HL-60 (cell line): ENCODE results near the gene NCBP2L.

Source experiments
- GABPA ChIP-seq: IDR thresholded peaks from 2 replicates; pipeline ENCODE4 v1.6.1; 2012; ENCODE audit warnings: low read depth
- POLR2AphosphoS5 ChIP-seq: IDR thresholded peaks from 2 replicates; pipeline ENCODE4 v1.6.1; 2012; ENCODE audit warnings: low read depth
- SPI1 ChIP-seq: IDR thresholded peaks from 2 replicates; pipeline ENCODE4 v1.6.1; 2012; ENCODE audit warnings: low read depth, mild to moderate bottlenecking, borderline replicate concordance
- TF ChIP-seq, protein P1 (sequence below): IDR thresholded peaks from one replicate; pipeline ENCODE4 v1.5.1; 2011; ENCODE audit warnings: low read length, control low read depth, inconsistent platforms; ENCODE audit not compliant: insufficient read depth
- TF ChIP-seq, protein P2 (sequence below): IDR thresholded peaks from 2 replicates; pipeline ENCODE4 v1.6.1; 2012; ENCODE audit warnings: low read depth; ENCODE audit not compliant: insufficient replicate concordance

DNA sequence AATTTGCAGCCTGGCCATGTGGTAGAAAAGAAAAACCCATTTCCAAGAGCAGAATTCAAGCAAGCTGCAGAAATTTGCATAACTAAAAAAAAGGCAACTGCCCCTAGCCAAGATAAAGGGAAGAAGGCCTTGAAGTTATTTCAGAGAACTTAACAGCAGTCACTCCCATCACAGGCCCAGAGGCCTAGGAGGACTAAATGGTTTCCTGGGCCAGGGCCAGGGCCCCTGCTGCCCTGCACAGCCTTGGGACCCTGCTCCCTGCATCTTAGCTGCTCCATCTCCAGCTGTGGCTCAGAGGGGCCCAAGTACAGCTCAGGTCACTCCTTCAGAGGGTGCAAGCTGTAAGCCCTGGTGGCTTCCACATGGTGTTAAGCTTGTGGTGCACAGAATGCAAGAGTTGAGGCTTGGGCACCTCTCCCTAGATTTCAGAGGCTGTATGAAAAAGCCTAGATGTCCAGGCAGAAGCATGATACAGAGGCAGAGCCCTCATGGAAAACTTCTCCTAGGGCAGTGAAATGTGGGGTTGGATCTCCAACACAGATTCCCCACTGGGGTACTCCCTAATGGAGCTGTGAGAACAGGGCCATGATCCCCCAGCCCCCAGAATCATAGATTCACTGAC is 41.5 kb downstream of the NCBP2L start:
- TF ChIP-seq, protein P1, sequence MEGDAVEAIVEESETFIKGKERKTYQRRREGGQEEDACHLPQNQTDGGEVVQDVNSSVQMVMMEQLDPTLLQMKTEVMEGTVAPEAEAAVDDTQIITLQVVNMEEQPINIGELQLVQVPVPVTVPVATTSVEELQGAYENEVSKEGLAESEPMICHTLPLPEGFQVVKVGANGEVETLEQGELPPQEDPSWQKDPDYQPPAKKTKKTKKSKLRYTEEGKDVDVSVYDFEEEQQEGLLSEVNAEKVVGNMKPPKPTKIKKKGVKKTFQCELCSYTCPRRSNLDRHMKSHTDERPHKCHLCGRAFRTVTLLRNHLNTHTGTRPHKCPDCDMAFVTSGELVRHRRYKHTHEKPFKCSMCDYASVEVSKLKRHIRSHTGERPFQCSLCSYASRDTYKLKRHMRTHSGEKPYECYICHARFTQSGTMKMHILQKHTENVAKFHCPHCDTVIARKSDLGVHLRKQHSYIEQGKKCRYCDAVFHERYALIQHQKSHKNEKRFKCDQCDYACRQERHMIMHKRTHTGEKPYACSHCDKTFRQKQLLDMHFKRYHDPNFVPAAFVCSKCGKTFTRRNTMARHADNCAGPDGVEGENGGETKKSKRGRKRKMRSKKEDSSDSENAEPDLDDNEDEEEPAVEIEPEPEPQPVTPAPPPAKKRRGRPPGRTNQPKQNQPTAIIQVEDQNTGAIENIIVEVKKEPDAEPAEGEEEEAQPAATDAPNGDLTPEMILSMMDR, result no peak
- TF ChIP-seq, protein P2, sequence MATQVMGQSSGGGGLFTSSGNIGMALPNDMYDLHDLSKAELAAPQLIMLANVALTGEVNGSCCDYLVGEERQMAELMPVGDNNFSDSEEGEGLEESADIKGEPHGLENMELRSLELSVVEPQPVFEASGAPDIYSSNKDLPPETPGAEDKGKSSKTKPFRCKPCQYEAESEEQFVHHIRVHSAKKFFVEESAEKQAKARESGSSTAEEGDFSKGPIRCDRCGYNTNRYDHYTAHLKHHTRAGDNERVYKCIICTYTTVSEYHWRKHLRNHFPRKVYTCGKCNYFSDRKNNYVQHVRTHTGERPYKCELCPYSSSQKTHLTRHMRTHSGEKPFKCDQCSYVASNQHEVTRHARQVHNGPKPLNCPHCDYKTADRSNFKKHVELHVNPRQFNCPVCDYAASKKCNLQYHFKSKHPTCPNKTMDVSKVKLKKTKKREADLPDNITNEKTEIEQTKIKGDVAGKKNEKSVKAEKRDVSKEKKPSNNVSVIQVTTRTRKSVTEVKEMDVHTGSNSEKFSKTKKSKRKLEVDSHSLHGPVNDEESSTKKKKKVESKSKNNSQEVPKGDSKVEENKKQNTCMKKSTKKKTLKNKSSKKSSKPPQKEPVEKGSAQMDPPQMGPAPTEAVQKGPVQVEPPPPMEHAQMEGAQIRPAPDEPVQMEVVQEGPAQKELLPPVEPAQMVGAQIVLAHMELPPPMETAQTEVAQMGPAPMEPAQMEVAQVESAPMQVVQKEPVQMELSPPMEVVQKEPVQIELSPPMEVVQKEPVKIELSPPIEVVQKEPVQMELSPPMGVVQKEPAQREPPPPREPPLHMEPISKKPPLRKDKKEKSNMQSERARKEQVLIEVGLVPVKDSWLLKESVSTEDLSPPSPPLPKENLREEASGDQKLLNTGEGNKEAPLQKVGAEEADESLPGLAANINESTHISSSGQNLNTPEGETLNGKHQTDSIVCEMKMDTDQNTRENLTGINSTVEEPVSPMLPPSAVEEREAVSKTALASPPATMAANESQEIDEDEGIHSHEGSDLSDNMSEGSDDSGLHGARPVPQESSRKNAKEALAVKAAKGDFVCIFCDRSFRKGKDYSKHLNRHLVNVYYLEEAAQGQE, result no peak
- TF ChIP-seq POLR2AphosphoS5 (no peak), SPI1 (no peak), GABPA (no peak)
